ENCODE measurements around the gene IL19. TPM values are rescaled to one million over a fixed set of nuclear protein-coding genes. Genes with fewer than 3 reads are reported as not detected.
A peak's percentile ranks its signal among the peaks of the same experiment; 100 is the strongest.

The IL19 gene, protein sequence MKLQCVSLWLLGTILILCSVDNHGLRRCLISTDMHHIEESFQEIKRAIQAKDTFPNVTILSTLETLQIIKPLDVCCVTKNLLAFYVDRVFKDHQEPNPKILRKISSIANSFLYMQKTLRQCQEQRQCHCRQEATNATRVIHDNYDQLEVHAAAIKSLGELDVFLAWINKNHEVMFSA
- under 1 TPM in 1 of 2 donors, not detected in 1; 0.12 TPM for total RNA-seq
- polyA plus RNA-seq = under 1 TPM; 0.10 to 0.68 TPM
- long read RNA-seq, donor 1 = 0 reads
- long read RNA-seq, donor 2 = 0 reads
- long read RNA-seq, donor 3 = 0 reads
- long read RNA-seq, donor 4 = 0 reads
- long read RNA-seq, donor 5 = 0 reads

DNA sequence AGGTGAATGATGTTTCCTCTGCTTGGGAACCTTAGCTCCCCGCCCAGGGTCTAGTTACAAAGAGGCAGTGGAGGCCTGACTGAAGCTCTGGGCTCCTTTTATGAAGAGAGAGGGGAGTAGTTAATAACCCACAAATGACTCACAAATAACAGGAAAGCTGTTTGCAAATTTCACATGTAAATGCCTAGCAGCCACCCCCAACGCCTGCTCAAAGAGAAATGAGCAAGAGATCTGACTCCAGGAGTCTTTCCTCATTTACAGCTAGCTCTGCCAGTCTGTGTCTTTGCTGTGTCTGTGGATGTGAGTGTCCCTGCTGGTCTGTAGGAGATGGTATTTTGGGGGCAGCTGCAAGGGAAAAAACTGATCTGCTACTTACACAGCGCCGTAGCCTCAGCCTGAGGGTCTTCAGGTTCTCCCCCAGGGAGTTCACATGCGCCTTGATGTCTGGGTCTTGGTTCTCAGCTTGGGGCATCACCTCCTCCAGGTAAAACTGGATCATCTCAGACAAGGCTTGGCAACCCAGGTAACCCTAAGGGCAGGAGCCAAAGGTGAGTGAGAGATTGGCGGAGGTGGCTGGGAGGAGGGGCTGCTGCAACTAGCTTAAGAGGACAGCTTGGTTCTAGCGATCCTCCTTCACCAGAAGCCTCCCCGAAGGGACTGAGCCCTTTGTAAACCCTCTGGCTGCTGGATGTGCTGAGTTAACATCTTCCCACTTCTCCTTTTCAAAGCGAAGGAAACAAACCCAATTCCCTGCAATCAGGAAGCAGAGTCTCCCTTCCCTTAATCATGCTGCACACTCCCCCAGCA lies at the start of gene IL19:
TSS of gene IL19 (plus strand) at position 243 of the 807 bp plus-strand sequence. CDS start 65,890 bp downstream, outside the sequence.
- H3K27me3 ChIP-seq (ENCODE audit: control insufficient read depth in 3 of 3, insufficient read depth in 3 of 3, low read length in 2 of 3) = no peaks in the 10 kb centered on the region
- H3K36me3 ChIP-seq (ENCODE audit: control insufficient read depth in 4 of 4, insufficient read depth in 4 of 4, low read length in 4 of 4) = no peaks in the 10 kb centered on the region
- H3K4me3 ChIP-seq = no peak within 1 kb of the TSS
- H3K9ac ChIP-seq (ENCODE audit: insufficient read depth in 1 of 2, low read length in 2 of 2) = no peak within 1 kb of the TSS
- TF ChIP-seq, protein P1, sequence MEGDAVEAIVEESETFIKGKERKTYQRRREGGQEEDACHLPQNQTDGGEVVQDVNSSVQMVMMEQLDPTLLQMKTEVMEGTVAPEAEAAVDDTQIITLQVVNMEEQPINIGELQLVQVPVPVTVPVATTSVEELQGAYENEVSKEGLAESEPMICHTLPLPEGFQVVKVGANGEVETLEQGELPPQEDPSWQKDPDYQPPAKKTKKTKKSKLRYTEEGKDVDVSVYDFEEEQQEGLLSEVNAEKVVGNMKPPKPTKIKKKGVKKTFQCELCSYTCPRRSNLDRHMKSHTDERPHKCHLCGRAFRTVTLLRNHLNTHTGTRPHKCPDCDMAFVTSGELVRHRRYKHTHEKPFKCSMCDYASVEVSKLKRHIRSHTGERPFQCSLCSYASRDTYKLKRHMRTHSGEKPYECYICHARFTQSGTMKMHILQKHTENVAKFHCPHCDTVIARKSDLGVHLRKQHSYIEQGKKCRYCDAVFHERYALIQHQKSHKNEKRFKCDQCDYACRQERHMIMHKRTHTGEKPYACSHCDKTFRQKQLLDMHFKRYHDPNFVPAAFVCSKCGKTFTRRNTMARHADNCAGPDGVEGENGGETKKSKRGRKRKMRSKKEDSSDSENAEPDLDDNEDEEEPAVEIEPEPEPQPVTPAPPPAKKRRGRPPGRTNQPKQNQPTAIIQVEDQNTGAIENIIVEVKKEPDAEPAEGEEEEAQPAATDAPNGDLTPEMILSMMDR (IDR thresholded peaks at IDR 0.05; ENCODE audit: control extremely low read depth, extremely low read depth) = no peak
- WGBS, 2 donors = 46 to 64% methylated on average over 9 of the region's 9 CpGs
- DNase-seq (no peak), ATAC-seq (ENCODE audit: insufficient read depth, low FRiP score) (peak; percentile 44)
- H3K4me1 ChIP-seq (ENCODE audit: control insufficient read depth in 5 of 5, insufficient read depth in 5 of 5, low read length in 5 of 5) = peaks cover 0 to 5% (median 0%) of the 10 kb centered on the region in 5 donors
- peak within 1 kb of the TSS in 1 of 2 donors; percentile 4 for H3K27ac ChIP-seq (ENCODE audit: low read depth in 1 of 2, low read length in 1 of 2)
- no peaks in the 10 kb centered on the region for H3K9me3 ChIP-seq (ENCODE audit: control insufficient read depth in 4 of 4, insufficient read depth in 3 of 4, low read length in 3 of 4)

DNA sequence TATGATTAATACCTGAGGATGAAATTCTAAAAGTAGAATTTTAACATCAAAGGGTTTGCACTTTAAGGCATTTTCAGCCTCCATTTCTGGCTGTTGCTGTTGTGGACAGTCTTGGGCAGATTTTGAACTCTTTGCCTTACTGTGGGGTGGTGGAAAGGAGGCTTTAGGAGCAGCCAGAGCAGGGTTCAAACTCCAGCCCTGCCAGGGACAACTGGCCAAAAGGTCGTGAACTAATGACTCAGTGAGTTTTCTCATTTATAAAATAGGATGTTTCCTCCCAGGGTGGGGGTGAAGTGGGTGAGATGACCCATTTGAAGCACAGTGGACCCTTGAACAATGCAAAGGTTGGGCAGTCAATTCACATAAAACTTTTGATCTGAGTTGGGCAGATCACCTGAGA lies 49.1 kb upstream of the IL19 start:
- 77 to 83% methylated on average over 1 of the region's 1 CpG for WGBS, 2 donors
- peaks cover 0 to 56% (median 4%) of the 10 kb centered on the region in 5 donors for H3K4me1 ChIP-seq (ENCODE audit: control insufficient read depth in 5 of 5, insufficient read depth in 5 of 5, low read length in 5 of 5)

GRCh38 chr1:206722751-206723461 lies 47.7 kb upstream of the IL19 start:
- Histone ChIP-seq H3K27ac (ENCODE audit: low read depth in 1 of 2, low read length in 1 of 2) (peak overlapping the region; percentile 71 to 90), H3K4me3 (no peak overlapping the region), H3K36me3 (ENCODE audit: control insufficient read depth in 4 of 4, insufficient read depth in 4 of 4, low read length in 4 of 4) (no peaks in the 10 kb centered on the region), H3K9me3 (ENCODE audit: control insufficient read depth in 4 of 4, insufficient read depth in 3 of 4, low read length in 3 of 4) (no peaks in the 10 kb centered on the region), H3K9ac (ENCODE audit: insufficient read depth in 1 of 2, low read length in 2 of 2) (no peak overlapping the region), H3K27me3 (ENCODE audit: control insufficient read depth in 3 of 3, insufficient read depth in 3 of 3, low read length in 2 of 3) (no peaks in the 10 kb centered on the region), H3K4me1 (ENCODE audit: control insufficient read depth in 5 of 5, insufficient read depth in 5 of 5, low read length in 5 of 5) (peaks cover 0 to 51% (median 4%) of the 10 kb centered on the region in 5 donors)
- WGBS, 2 donors = 73 to 85% methylated on average over 17 of the region's 17 CpGs
- TF ChIP-seq, protein P1 (IDR thresholded peaks at IDR 0.05; ENCODE audit: control extremely low read depth, extremely low read depth) = no peak
- DNase-seq = no peak
- ATAC-seq (ENCODE audit: insufficient read depth, low FRiP score) = no peak

More for the DNA sequence above, 49.1 kb upstream of the IL19 start:
- no peak overlapping the region for H3K27ac ChIP-seq (ENCODE audit: low read depth in 1 of 2, low read length in 1 of 2)
- ATAC-seq (ENCODE audit: insufficient read depth, low FRiP score) (no peak), DNase-seq (no peak)
- no peak overlapping the region for H3K9ac ChIP-seq (ENCODE audit: insufficient read depth in 1 of 2, low read length in 2 of 2)
- H3K9me3 ChIP-seq (ENCODE audit: control insufficient read depth in 4 of 4, insufficient read depth in 3 of 4, low read length in 3 of 4) = no peaks in the 10 kb centered on the region
- no peaks in the 10 kb centered on the region for H3K36me3 ChIP-seq (ENCODE audit: control insufficient read depth in 4 of 4, insufficient read depth in 4 of 4, low read length in 4 of 4)
- no peaks in the 10 kb centered on the region for H3K27me3 ChIP-seq (ENCODE audit: control insufficient read depth in 3 of 3, insufficient read depth in 3 of 3, low read length in 2 of 3)
- TF ChIP-seq, protein P1 (IDR thresholded peaks at IDR 0.05; ENCODE audit: control extremely low read depth, extremely low read depth) = no peak
- no peak overlapping the region for H3K4me3 ChIP-seq

Data from lung (tissue), 16 donors.